Esophagus muscularis mucosa (tissue), 4 donors: ENCODE measurements around the gene GCNT1. TPM values are rescaled to one million over a fixed set of nuclear protein-coding genes. Genes with fewer than 3 reads are reported as not detected.
A peak's percentile ranks its signal among the peaks of the same experiment; 100 is the strongest.

Experiments used
- DNase-seq: peaks from one replicate; pipeline ENCODE4 v3.0.0-alpha.2; 2017; ENCODE audit errors: extremely low spot score
- H3K27ac ChIP-seq, 4 donors: fragments of 200-600 bp; sonication (generic); replicated peaks in 1 of 4; 1 replicate in 3 of 4; 2 replicates in 1 of 4; pipeline ENCODE4 v1.5.1; 2016 to 2019; ENCODE audit warnings: mild to moderate bottlenecking in 1 of 4
- H3K27me3 ChIP-seq, 4 donors: fragments of 200-600 bp; sonication (generic); one replicate each; pipeline versions ENCODE4 v1.5.1 to v1.6.0; 2016 to 2019
- H3K36me3 ChIP-seq, 4 donors: fragments of 200-600 bp; sonication (generic); one replicate each; pipeline ENCODE4 v1.5.1; 2016 to 2019
- H3K4me1 ChIP-seq, 4 donors: fragments of 200-600 bp; sonication (generic); one replicate each; pipeline ENCODE4 v1.5.1; 2016 to 2019
- H3K4me3 ChIP-seq, 4 donors: fragments of 200-600 bp; sonication (generic); 1 replicate in 2 of 4; 2 replicates in 2 of 4; pipeline ENCODE4 v1.5.1; 2016 to 2019; ENCODE audit warnings: mild to moderate bottlenecking in 4 of 4, moderate library complexity in 1 of 4
- H3K9me3 ChIP-seq, 4 donors: fragments of 200-600 bp; sonication (generic); 1 replicate in 3 of 4; 2 replicates in 1 of 4; pipeline ENCODE4 v1.5.1; 2016 to 2019
- CTCF ChIP-seq, 3 experiments: fragments of 200-600 bp in 2 of 3; fragments of 450-650 bp in 1 of 3; sonication (generic) in 2 of 3; IDR thresholded peaks; one replicate each; pipeline ENCODE4 v1.5.1; 2017 to 2019; ENCODE audit warnings: antibody characterized with exemption in 3 of 3, mild to moderate bottlenecking in 2 of 3, moderate library complexity in 1 of 3
- EP300 ChIP-seq: sonication (generic); formaldehyde crosslinking; IDR thresholded peaks from one replicate; pipeline ENCODE4 v1.6.1; 2017; ENCODE audit warnings: antibody characterized with exemption
- POLR2A ChIP-seq: fragments of 450-650 bp; IDR thresholded peaks from one replicate; pipeline ENCODE4 v1.6.1; 2017; ENCODE audit warnings: antibody characterized with exemption, moderate library complexity, mild to moderate bottlenecking, low read depth
- POLR2AphosphoS5 ChIP-seq, 2 donors: sonication (generic); formaldehyde crosslinking; IDR thresholded peaks; one replicate each; pipeline ENCODE4 v1.6.1; 2017; ENCODE audit warnings: antibody characterized with exemption in 2 of 2
- WGBS: methylation state at CpG from one replicate; pipeline ENCODE4 v1.1.5; 2018; 5-methylcytosine and 5-hydroxymethylcytosine counted together
- intact Hi-C: fragments of 100-400 bp; cut with DNase I; formaldehyde crosslinking; loops from one replicate; pipeline ENCODE4 v1.15.1; 2023
- total RNA-seq, 4 donors: library from RNA; depleted of rRNA; stranded (reverse); fragments of >200 nt; gene quantifications; one replicate each; pipeline versions ENCODE4 v1.1.0 to v1.2.1, GENCODE V29; 2016

Gene GCNT1
- total RNA-seq, result 1 to 10 TPM; 1.2 to 6.5 (median 3.3) TPM

- no peaks in the 10 kb centered on the region for H3K9me3 ChIP-seq
- peak within 1 kb of the TSS; percentile 56 to 70 (median 62) for H3K4me3 ChIP-seq
- H3K36me3 ChIP-seq, result no peaks in the 10 kb centered on the region
- TF ChIP-seq CTCF (IDR thresholded peaks at IDR 0.05) (peak in 2 of 3 experiments; percentile 25 to 38), POLR2A (peak; percentile 27), POLR2AphosphoS5 (IDR thresholded peaks at IDR 0.05) (peak; percentile 42 to 57), EP300 (no peak)
- 3% methylated on average over 40 of the region's 65 CpGs for WGBS
- peaks cover 0 to 6% (median 0%) of the 10 kb centered on the region in 4 donors for H3K27me3 ChIP-seq
- H3K4me1 ChIP-seq, result peaks cover 16 to 23% (median 20%) of the 10 kb centered on the region in 4 donors
- H3K27ac ChIP-seq, result peak within 1 kb of the TSS; percentile 16 to 50 (median 33)
- peak; percentile 93 for DNase-seq
- intact Hi-C loops, result no loop called here
Measured at GRCh38 chr9:76458903-76459693, at the start of gene GCNT1. Gene GCNT1 (plus strand): TSS chr9:76459182. CDS start chr9:76502382, 43,200 bp downstream.

DNA sequence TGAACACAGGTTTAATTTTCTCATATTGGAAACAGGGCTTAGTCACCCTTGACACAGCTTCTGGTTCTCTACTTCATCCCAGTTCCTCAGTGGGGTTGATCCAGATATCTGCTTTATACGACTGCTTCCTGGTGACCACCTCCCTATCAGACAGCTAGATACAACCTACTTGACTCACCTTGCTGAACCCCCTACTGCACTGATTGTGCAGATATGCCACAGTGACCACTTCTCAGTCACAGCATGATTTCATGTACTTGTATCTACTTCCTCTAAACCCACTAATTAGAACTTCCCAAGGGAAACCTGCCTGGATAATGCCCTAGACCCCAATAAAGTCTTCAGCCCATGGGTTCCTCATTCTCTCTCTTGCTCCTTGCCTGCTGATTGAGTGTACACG lies 46.3 kb upstream of the GCNT1 start:
- Histone ChIP-seq H3K27ac (no peak overlapping the region), H3K27me3 (no peaks in the 10 kb centered on the region), H3K36me3 (no peaks in the 10 kb centered on the region), H3K4me3 (no peak overlapping the region), H3K9me3 (peaks cover 0 to 6% (median 0%) of the 10 kb centered on the region in 4 donors), H3K4me1 (no peaks in the 10 kb centered on the region)
- 65% methylated on average over 2 of the region's 2 CpGs for WGBS
- TF ChIP-seq POLR2A (no peak), POLR2AphosphoS5 (IDR thresholded peaks at IDR 0.05) (no peak), CTCF (IDR thresholded peaks at IDR 0.05) (no peak), EP300 (no peak)
- DNase-seq, result peak; percentile 90
- intact Hi-C loops, result no loop called here

DNA sequence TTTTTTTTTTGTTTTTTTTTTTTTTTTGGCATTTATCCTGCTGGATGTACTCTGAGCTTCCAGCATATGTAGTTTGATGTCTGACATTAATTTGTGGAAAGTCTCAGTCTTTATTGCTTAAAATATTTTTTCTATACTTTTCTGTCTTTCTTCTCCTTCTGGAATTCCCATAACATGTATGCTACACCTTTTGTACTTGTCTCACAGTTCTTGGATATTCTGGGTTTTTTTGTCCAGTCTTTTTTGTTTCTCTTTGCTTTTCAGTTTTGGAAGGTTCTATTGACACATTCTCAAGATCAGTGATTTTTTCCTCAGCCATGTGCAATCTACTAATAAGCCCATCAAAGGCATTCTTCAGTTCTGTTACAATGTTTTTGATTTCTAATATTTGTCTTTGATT lies 45.3 kb upstream of the GCNT1 start:
- Histone ChIP-seq H3K4me1 (no peaks in the 10 kb centered on the region), H3K9me3 (peaks cover 0 to 6% (median 0%) of the 10 kb centered on the region in 4 donors), H3K36me3 (no peaks in the 10 kb centered on the region), H3K27me3 (no peaks in the 10 kb centered on the region), H3K27ac (no peak overlapping the region), H3K4me3 (no peak overlapping the region)
- DNase-seq, result no peak
- intact Hi-C loops, result no loop called here
- TF ChIP-seq CTCF (IDR thresholded peaks at IDR 0.05), result no peak
- no peak for TF ChIP-seq POLR2A
- no peak for TF ChIP-seq EP300
- no peak for TF ChIP-seq POLR2AphosphoS5 (IDR thresholded peaks at IDR 0.05)

DNA sequence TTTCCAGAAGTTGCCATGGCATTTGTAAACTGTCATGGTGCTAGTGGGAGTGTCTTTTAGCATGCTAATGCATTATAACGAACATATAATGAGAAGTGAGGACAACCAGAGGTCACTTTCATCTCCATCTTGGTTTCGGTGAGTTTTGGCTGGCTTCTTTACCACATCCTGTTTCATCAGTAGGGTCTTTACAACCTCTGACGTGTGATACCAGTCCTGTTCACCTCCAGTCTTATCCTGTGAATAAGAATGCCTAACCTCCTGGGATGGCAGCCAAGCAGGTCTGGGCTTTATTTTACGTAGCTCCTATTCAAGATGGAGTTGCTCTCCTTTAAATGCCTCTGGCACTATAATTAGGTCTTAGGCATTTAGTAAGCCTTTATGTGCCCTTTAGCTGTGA lies 44.3 kb upstream of the GCNT1 start:
- H3K27me3 ChIP-seq, result no peaks in the 10 kb centered on the region
- intact Hi-C loops, result no loop called here
- H3K4me1 ChIP-seq, result no peaks in the 10 kb centered on the region
- no peak overlapping the region for H3K4me3 ChIP-seq
- peak; percentile 17 for DNase-seq
- no peak for TF ChIP-seq POLR2AphosphoS5 (IDR thresholded peaks at IDR 0.05)
- no peak for TF ChIP-seq CTCF (IDR thresholded peaks at IDR 0.05)
- no peak for TF ChIP-seq POLR2A
- TF ChIP-seq EP300, result no peak
- H3K9me3 ChIP-seq, result peaks cover 0 to 6% (median 0%) of the 10 kb centered on the region in 4 donors
- WGBS, result 76% methylated on average over 4 of the region's 4 CpGs
- no peaks in the 10 kb centered on the region for H3K36me3 ChIP-seq
- no peak overlapping the region for H3K27ac ChIP-seq
